CD14-positive monocyte (primary cell): Measurements from ENCODE around the gene PTPN12. TPM values are rescaled to one million over a fixed set of nuclear protein-coding genes. Genes with fewer than 3 reads are reported as not detected.

ENCODE experiments used
- DNase-seq, 3 donors: peaks; one replicate each; pipeline ENCODE4 v3.0.0-alpha.2; 2011 to 2022
- H2AFZ ChIP-seq: 2 replicates; pipeline ENCODE4 v1.6.0; 2012; ENCODE audit warnings: mild to moderate bottlenecking, low read depth, low read length, inconsistent platforms; ENCODE audit not compliant: insufficient read depth, poor library complexity, severe bottlenecking
- H3K27ac ChIP-seq, 2 donors: 1 replicate in 1 of 2; 2 replicates in 1 of 2; pipeline ENCODE4 v1.5.1; 2012 to 2013; ENCODE audit warnings: low read length in 2 of 2, control low read depth in 1 of 2, inconsistent platforms in 1 of 2, low read depth in 1 of 2, mild to moderate bottlenecking in 1 of 2
- H3K27me3 ChIP-seq, 2 donors: one replicate each; pipeline versions ENCODE4 v1.6.0 to v1.6.1; 2011 to 2013; ENCODE audit warnings: low read length in 2 of 2; ENCODE audit not compliant: control insufficient read depth in 2 of 2, insufficient read depth in 2 of 2
- H3K36me3 ChIP-seq, 2 donors: replicated peaks in 1 of 2; 1 replicate in 1 of 2; 2 replicates in 1 of 2; pipeline versions ENCODE4 v1.5.1 to v1.6.1; 2012 to 2013; ENCODE audit warnings: low read length in 2 of 2, control low read depth in 1 of 2, inconsistent platforms in 1 of 2, mild to moderate bottlenecking in 1 of 2; ENCODE audit not compliant: insufficient read depth in 2 of 2, control insufficient read depth in 1 of 2
- H3K4me1 ChIP-seq, 2 donors: 1 replicate in 1 of 2; 2 replicates in 1 of 2; pipeline versions ENCODE4 v1.5.1 to v1.6.1; 2012 to 2013; ENCODE audit warnings: low read length in 2 of 2, control low read depth in 1 of 2, inconsistent platforms in 1 of 2, mild to moderate bottlenecking in 1 of 2, moderate library complexity in 1 of 2; ENCODE audit not compliant: insufficient read depth in 2 of 2, control insufficient read depth in 1 of 2
- H3K4me2 ChIP-seq: replicated peaks from 2 replicates; pipeline ENCODE3; 2012; ENCODE audit warnings: low read length, moderate library complexity, mild to moderate bottlenecking; ENCODE audit not compliant: poor library complexity, severe bottlenecking; ENCODE audit errors: extremely low read depth
- H3K4me3 ChIP-seq, 3 experiments: fragments of 200-600 bp in 1 of 3; sonication (generic) in 1 of 3; replicated peaks in 1 of 3; 1 replicate in 2 of 3; 2 replicates in 1 of 3; pipeline ENCODE4 v1.5.1; 2011 to 2013; ENCODE audit warnings: low read length in 3 of 3, mild to moderate bottlenecking in 3 of 3, control low read depth in 2 of 3, low read depth in 2 of 3, inconsistent platforms in 1 of 3, moderate library complexity in 1 of 3
- H3K79me2 ChIP-seq: 2 replicates; pipeline ENCODE4 v1.6.0; 2012; ENCODE audit warnings: mild to moderate bottlenecking, control low read depth, inconsistent platforms, low read length, moderate library complexity; ENCODE audit not compliant: insufficient read depth
- H3K9ac ChIP-seq: 2 replicates; pipeline ENCODE4 v1.6.0; 2017; ENCODE audit warnings: low read length, mild to moderate bottlenecking; ENCODE audit not compliant: insufficient read depth, poor library complexity, severe bottlenecking
- H3K9me3 ChIP-seq, 2 donors: replicated peaks in 1 of 2; 1 replicate in 1 of 2; 2 replicates in 1 of 2; pipeline versions ENCODE4 v1.5.1 to v1.6.1; 2012 to 2013; ENCODE audit warnings: low read length in 2 of 2, control low read depth in 1 of 2; ENCODE audit not compliant: control insufficient read depth in 1 of 2, insufficient read depth in 1 of 2
- H4K20me1 ChIP-seq: 2 replicates; pipeline ENCODE4 v1.6.0; 2012; ENCODE audit warnings: mild to moderate bottlenecking, low read length, control low read depth, moderate library complexity; ENCODE audit not compliant: insufficient read depth
- H3K27ac Mint-ChIP-seq, 7 donors: one replicate each; pipeline ENCODE4 v1.8.0; 2020; ENCODE audit warnings: mild to moderate bottlenecking in 7 of 7, mixed read lengths in 7 of 7, moderate library complexity in 6 of 7, inconsistent platforms in 2 of 7
- H3K27me3 Mint-ChIP-seq, 3 donors: one replicate each; pipeline ENCODE4 v1.8.0; 2021 to 2022; ENCODE audit warnings: low read depth in 3 of 3, mild to moderate bottlenecking in 3 of 3, mixed read lengths in 3 of 3, moderate library complexity in 3 of 3, inconsistent platforms in 1 of 3
- H3K36me3 Mint-ChIP-seq, 2 donors: one replicate each; pipeline ENCODE4 v1.8.0; 2020; ENCODE audit warnings: mixed read lengths in 2 of 2, inconsistent platforms in 1 of 2, mild to moderate bottlenecking in 1 of 2
- H3K4me1 Mint-ChIP-seq: one replicate; pipeline ENCODE4 v1.8.0; 2020; ENCODE audit warnings: mild to moderate bottlenecking, mixed read lengths
- H3K4me3 Mint-ChIP-seq, 2 donors: one replicate each; pipeline ENCODE4 v1.8.0; 2020; ENCODE audit warnings: mild to moderate bottlenecking in 2 of 2, mixed read lengths in 2 of 2, moderate library complexity in 1 of 2
- H3K9me3 Mint-ChIP-seq, 7 donors: one replicate each; pipeline ENCODE4 v1.8.0; 2020 to 2022; ENCODE audit warnings: mixed read lengths in 7 of 7, mild to moderate bottlenecking in 6 of 7, moderate library complexity in 6 of 7, inconsistent platforms in 2 of 7
- WGBS: methylation state at CpG from one replicate; pipeline ENCODE4 v1.1.5; 2013; ENCODE audit warnings: missing lambda C conversion rate; ENCODE audit not compliant: insufficient coverage; 5-methylcytosine and 5-hydroxymethylcytosine counted together
- intact Hi-C, 2 donors: fragments of 100-400 bp; cut with micrococcal nuclease; formaldehyde crosslinking; loops; one replicate each; pipeline versions ENCODE4 v1.15.0 to v1.15.1; 2023
- polyA plus RNA-seq, 3 donors: library from polyadenylated mRNA; depleted of rRNA in 1 of 3; unstranded in 2 of 3; stranded (reverse) in 1 of 3; fragments of 300-500 nt in 2 of 3; fragments of >200 nt in 1 of 3; fragmentation: Illumina TruSeq in 2 of 3; gene quantifications; 1 replicate in 2 of 3; 2 replicates in 1 of 3; pipeline ENCODE4 v1.2.3, GENCODE V29; 2012 to 2021
- TF ChIP-seq, protein P1 (sequence below): fragments of 200-600 bp; IDR thresholded peaks from one replicate; pipeline ENCODE4 v1.8.0; 2022; ENCODE audit warnings: antibody characterized with exemption, mild to moderate bottlenecking

Gene PTPN12
- polyA plus RNA-seq, 3 donors: 6.6 to 36.7 (median 11.8) TPM

DNA sequence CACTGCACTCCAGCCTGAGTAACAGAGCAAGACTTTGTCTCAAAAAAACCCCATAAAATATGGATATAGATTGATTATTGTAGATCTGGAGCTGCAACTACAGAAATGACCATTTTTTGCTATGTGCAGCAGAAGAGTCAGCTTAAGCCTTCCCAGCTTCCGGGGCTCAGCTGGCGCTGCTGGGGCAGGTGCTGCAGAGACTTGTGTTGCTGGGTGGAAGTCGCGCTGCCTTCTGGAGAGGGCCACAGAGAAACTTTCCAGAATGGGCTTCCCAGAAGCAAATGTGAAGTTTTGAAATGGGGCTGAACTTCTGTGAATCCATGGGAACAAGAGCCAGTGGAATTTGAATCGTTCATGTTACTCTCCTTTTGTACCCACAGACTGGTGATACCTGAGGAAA, 121.8 kb downstream of the PTPN12 start:
- Mint-ChIP-seq H3K27me3 (peaks cover 0 to 1% (median 1%) of the 10 kb centered on the region in 3 donors), H3K27ac (peak overlapping the region in 3 of 7 donors; percentile 22 to 50 (median 32)), H3K9me3 (no peaks in the 10 kb centered on the region), H3K4me3 (no peak overlapping the region), H3K36me3 (peaks cover 34 to 58% of the 10 kb centered on the region in 2 donors), H3K4me1 (peaks cover 25% of the 10 kb centered on the region)
- Histone ChIP-seq H3K4me1 (peaks cover 10 to 34% of the 10 kb centered on the region in 2 donors), H3K36me3 (peaks cover 14 to 52% of the 10 kb centered on the region in 2 donors), H3K9ac (no peak overlapping the region), H3K4me2 (no peak overlapping the region), H4K20me1 (no peaks in the 10 kb centered on the region), H3K79me2 (no peaks in the 10 kb centered on the region), H3K9me3 (no peaks in the 10 kb centered on the region), H3K4me3 (no peak overlapping the region), H3K27me3 (no peaks in the 10 kb centered on the region), H2AFZ (no peak overlapping the region), H3K27ac (peak overlapping the region in 1 of 2 donors; percentile 18)
- DNase-seq: no peak
- 96% methylated on average over 4 of the region's 5 CpGs for WGBS
- intact Hi-C loops: loop anchor here in 1 of 2 donors (5.0 kb wide), 1 partner anchor 98 kb away; no protein-coding TSS in a partner anchor
- TF ChIP-seq, protein P1, sequence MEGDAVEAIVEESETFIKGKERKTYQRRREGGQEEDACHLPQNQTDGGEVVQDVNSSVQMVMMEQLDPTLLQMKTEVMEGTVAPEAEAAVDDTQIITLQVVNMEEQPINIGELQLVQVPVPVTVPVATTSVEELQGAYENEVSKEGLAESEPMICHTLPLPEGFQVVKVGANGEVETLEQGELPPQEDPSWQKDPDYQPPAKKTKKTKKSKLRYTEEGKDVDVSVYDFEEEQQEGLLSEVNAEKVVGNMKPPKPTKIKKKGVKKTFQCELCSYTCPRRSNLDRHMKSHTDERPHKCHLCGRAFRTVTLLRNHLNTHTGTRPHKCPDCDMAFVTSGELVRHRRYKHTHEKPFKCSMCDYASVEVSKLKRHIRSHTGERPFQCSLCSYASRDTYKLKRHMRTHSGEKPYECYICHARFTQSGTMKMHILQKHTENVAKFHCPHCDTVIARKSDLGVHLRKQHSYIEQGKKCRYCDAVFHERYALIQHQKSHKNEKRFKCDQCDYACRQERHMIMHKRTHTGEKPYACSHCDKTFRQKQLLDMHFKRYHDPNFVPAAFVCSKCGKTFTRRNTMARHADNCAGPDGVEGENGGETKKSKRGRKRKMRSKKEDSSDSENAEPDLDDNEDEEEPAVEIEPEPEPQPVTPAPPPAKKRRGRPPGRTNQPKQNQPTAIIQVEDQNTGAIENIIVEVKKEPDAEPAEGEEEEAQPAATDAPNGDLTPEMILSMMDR: no peak

- H3K27ac Mint-ChIP-seq: peak overlapping the region in 4 of 7 donors; percentile 23 to 68 (median 43)
- intact Hi-C loops: no loop called here
- H3K36me3 Mint-ChIP-seq: peaks cover 27 to 48% of the 10 kb centered on the region in 2 donors
Observed at GRCh38 chr7:77661816-77662215, 124.7 kb downstream of the PTPN12 start.

More at GRCh38 chr7:77661816-77662215, 124.7 kb downstream of the PTPN12 start:
- WGBS: 23% methylated on average over 4 of the region's 5 CpGs
- Histone ChIP-seq H3K27ac (peak overlapping the region in 1 of 2 donors; percentile 20), H3K4me3 (no peak overlapping the region), H3K9ac (no peak overlapping the region), H3K36me3 (peaks cover 3 to 35% of the 10 kb centered on the region in 2 donors), H3K9me3 (no peaks in the 10 kb centered on the region), H3K79me2 (no peaks in the 10 kb centered on the region), H3K27me3 (no peaks in the 10 kb centered on the region), H3K4me1 (peaks cover 10 to 34% of the 10 kb centered on the region in 2 donors), H4K20me1 (no peaks in the 10 kb centered on the region), H3K4me2 (no peak overlapping the region), H2AFZ (no peak overlapping the region)
- Mint-ChIP-seq H3K27me3 (peaks cover 0 to 1% (median 1%) of the 10 kb centered on the region in 3 donors), H3K4me3 (no peak overlapping the region), H3K9me3 (no peaks in the 10 kb centered on the region), H3K4me1 (peaks cover 23% of the 10 kb centered on the region)
- no peak for DNase-seq
- TF ChIP-seq, protein P1: no peak
